ENCODE data around the gene TRAPPC4.

- no peak for TF ChIP-seq CTCF (IDR thresholded peaks at IDR 0.05)
- no peak for TF ChIP-seq EZH2 (IDR thresholded peaks at IDR 0.05; ENCODE audit: borderline replicate concordance, insufficient read depth, low read depth, low read length, poor library complexity, severe bottlenecking)
Measured at GRCh38 chr11:118997627-118998387, 20.8 kb upstream of the TRAPPC4 start, which contains the start of gene CENATAC.

Measured in B cell (primary cell).